Urinary bladder (tissue), 4 donors: ENCODE results near the gene P2RY6. TPM values are rescaled to one million over a fixed set of nuclear protein-coding genes. Genes with fewer than 3 reads are reported as not detected.
"Not testable (repeated sequence)": the region's sequence is repeated elsewhere in the genome, so short reads cannot be mapped to it uniquely, and the experiment has no call there.

Source experiments
- DNase-seq: peaks from one replicate; pipeline ENCODE4 v3.0.0-alpha.2; 2015; ENCODE audit errors: extremely low spot score
- H3K27ac ChIP-seq: one replicate; pipeline ENCODE4 v1.5.1; 2013; ENCODE audit warnings: low read depth, mild to moderate bottlenecking, moderate library complexity
- H3K36me3 ChIP-seq: one replicate; pipeline ENCODE4 v1.6.1; 2013; ENCODE audit warnings: mild to moderate bottlenecking, moderate library complexity; ENCODE audit not compliant: insufficient read depth
- H3K4me1 ChIP-seq: one replicate; pipeline ENCODE4 v1.6.1; 2013; ENCODE audit warnings: mild to moderate bottlenecking, moderate library complexity; ENCODE audit not compliant: insufficient read depth
- H3K4me3 ChIP-seq: one replicate; pipeline ENCODE4 v1.5.1; 2013; ENCODE audit warnings: low read depth, low read length
- WGBS: extraction: QIAGEN DNeasy Blood & Tissue Kit; methylation state at CpG from one replicate; pipeline ENCODE4 v1.1.7; 2013; 5-methylcytosine and 5-hydroxymethylcytosine counted together
- polyA plus RNA-seq: library from polyadenylated mRNA; stranded (reverse); fragments of 200-250 nt; gene quantifications from one replicate; pipeline ENCODE4 v1.2.3, GENCODE V29; 2013
- total RNA-seq: library from RNA; depleted of rRNA; stranded (reverse); fragments of >200 nt; gene quantifications from one replicate; pipeline ENCODE4 v1.2.3, GENCODE V29; 2014
- donor health status: healthy with polysubstance abuse.
- donor health status: healthy.

Gene P2RY6
- 0.90 TPM for total RNA-seq
- polyA plus RNA-seq = 2.6 TPM

GRCh38 chr11:73271936-73272679, at the start of gene P2RY6:
P2RY6 (plus strand) TSS chr11:73272338; CDS start chr11:73296519, 24,181 bp downstream.
- no peak within 1 kb of the TSS for H3K4me3 ChIP-seq
- H3K27ac ChIP-seq = no peak within 1 kb of the TSS
- 87% methylated on average over 17 of the region's 17 CpGs for WGBS
- DNase-seq = no peak
- H3K36me3 ChIP-seq = no peaks in the 10 kb centered on the region
- no peaks in the 10 kb centered on the region for H3K4me1 ChIP-seq

- H3K4me1 ChIP-seq = no peaks in the 10 kb centered on the region
- no peaks in the 10 kb centered on the region for H3K36me3 ChIP-seq
- no peak for DNase-seq
- no peak overlapping the region for H3K27ac ChIP-seq
- no peak overlapping the region for H3K4me3 ChIP-seq
- 76% methylated on average over 10 of the region's 10 CpGs for WGBS
These were observed 48.0 kb upstream of the P2RY6 start for GRCh38 chr11:73223998-73224730.

GRCh38 chr11:73225001-73225686, 47.0 kb upstream of the P2RY6 start:
- WGBS = 68% methylated on average over 3 of the region's 3 CpGs
- Histone ChIP-seq H3K4me1 (no peaks in the 10 kb centered on the region), H3K36me3 (no peaks in the 10 kb centered on the region), H3K27ac (no peak overlapping the region), H3K4me3 (no peak overlapping the region)
- DNase-seq = no peak

GRCh38 chr11:73225851-73226250, 46.3 kb upstream of the P2RY6 start:
- Histone ChIP-seq H3K4me1 (no peaks in the 10 kb centered on the region), H3K4me3 (no peak overlapping the region), H3K27ac (no peak overlapping the region), H3K36me3 (no peaks in the 10 kb centered on the region)
- DNase-seq = no peak
- WGBS = 96% methylated on average over 7 of the region's 7 CpGs

GRCh38 chr11:73226297-73227006, 45.7 kb upstream of the P2RY6 start:
- DNase-seq = no peak
- Histone ChIP-seq H3K4me1 (no peaks in the 10 kb centered on the region), H3K4me3 (no peak overlapping the region)

GRCh38 chr11:73227571-73228211, 44.4 kb upstream of the P2RY6 start:
- Histone ChIP-seq H3K4me3 (no peak overlapping the region), H3K36me3 (no peaks in the 10 kb centered on the region), H3K27ac (peak overlapping the region; percentile 49), H3K4me1 (no peaks in the 10 kb centered on the region)
- peak; percentile 62 for DNase-seq
- 71% methylated on average over 12 of the region's 12 CpGs for WGBS

More at GRCh38 chr11:73226297-73227006, 45.7 kb upstream of the P2RY6 start:
- WGBS = 88% methylated on average over 8 of the region's 8 CpGs
- H3K27ac ChIP-seq = no peak overlapping the region
- H3K36me3 ChIP-seq = no peaks in the 10 kb centered on the region

- Histone ChIP-seq H3K4me3 (no peak overlapping the region), H3K4me1 (no peaks in the 10 kb centered on the region), H3K27ac (no peak overlapping the region), H3K36me3 (no peaks in the 10 kb centered on the region)
- DNase-seq = no peak
- 83% methylated on average over 4 of the region's 4 CpGs for WGBS
These were observed 43.6 kb upstream of the P2RY6 start for GRCh38 chr11:73228268-73229134.

- H3K36me3 ChIP-seq = no peaks in the 10 kb centered on the region
- WGBS = 44% methylated on average over 11 of the region's 11 CpGs
- no peak for DNase-seq
- H3K4me1 ChIP-seq = no peaks in the 10 kb centered on the region
- no peak overlapping the region for H3K27ac ChIP-seq
- H3K4me3 ChIP-seq = no peak overlapping the region
These were observed 42.7 kb upstream of the P2RY6 start for GRCh38 chr11:73229321-73229895.

- no peak overlapping the region for H3K4me3 ChIP-seq
- DNase-seq = no peak
- WGBS = 70% methylated on average over 16 of the region's 16 CpGs
- no peak overlapping the region for H3K27ac ChIP-seq
- H3K36me3 ChIP-seq = no peaks in the 10 kb centered on the region
- H3K4me1 ChIP-seq = no peaks in the 10 kb centered on the region
These were observed 42.0 kb upstream of the P2RY6 start for GRCh38 chr11:73229896-73230875.

- no peak for DNase-seq
- 97% methylated on average over 7 of the region's 7 CpGs for WGBS
- Histone ChIP-seq H3K4me1 (no peaks in the 10 kb centered on the region), H3K27ac (no peak overlapping the region), H3K36me3 (no peaks in the 10 kb centered on the region), H3K4me3 (no peak overlapping the region)
These were observed 41.2 kb upstream of the P2RY6 start for GRCh38 chr11:73230931-73231330.

GRCh38 chr11:73232487-73232886, 39.7 kb upstream of the P2RY6 start:
- H3K36me3 ChIP-seq, H3K4me1 ChIP-seq, H3K27ac ChIP-seq, H3K4me3 ChIP-seq, DNase-seq: not testable (repeated sequence)
- WGBS = 99% methylated on average over 7 of the region's 7 CpGs
